ENCODE data around the gene MYEF2. TPM values are rescaled to one million over a fixed set of nuclear protein-coding genes. Genes with fewer than 3 reads are reported as not detected.

MYEF2 gene
- polyA plus RNA-seq, 5 donors: 33.1 to 68.8 (median 60.8) TPM

DNA sequence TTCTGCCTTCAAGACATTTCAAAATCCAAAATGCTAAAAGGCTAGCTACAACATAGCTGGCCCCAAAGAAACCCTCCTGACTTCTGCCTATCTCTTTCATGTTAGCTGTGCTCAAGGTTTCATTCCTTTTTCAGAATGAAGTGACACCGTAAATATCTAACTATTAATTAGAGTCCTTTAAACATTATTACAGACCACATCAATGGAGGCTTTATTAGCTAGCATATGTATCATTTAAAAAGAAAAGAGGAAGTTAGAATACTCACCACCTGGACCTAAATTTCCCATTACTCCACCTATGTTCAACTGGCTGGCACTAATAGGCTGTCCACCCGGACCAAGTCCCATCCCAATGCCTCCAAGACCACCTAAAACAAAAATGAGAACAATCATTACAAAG is 24.6 kb downstream of the MYEF2 start:
- DNase-seq: no peak

DNA sequence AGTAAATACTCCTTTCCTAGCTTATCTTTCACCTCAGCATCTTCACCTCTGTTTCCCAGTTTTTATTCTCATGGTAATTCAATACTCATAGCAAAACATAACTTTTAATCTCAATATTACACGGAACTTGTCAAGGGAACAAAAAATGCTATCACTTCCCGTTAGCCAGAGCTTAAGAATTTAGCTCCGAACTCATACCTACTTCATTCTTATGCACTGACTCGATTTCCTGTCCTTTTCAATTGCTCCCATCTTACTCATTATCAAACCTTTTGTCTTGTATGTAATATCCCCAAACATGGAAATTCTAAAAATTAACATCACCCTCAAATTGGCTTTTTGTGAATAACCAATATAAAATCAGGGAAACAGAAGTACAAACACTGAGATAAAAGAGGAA is 28.2 kb downstream of the MYEF2 start:
- no peak for DNase-seq

DNA sequence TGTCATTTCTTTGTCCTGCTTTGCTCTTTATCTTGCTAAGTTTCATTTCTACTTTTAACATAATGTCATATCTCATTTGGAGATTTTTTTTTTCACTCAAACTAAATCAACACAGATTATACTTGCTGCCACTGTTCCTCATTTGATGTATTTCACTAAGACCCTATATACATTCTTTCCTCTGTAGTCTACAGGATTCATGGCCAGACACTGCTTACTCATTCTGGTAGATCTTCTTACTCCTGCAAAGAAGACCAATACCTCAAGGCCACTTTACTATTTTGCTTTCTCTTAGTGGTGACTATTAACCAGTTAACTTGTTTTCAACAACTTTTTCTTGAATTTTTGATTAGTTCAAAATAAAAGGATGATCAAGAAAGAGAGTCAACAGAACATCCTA is 30.7 kb downstream of the MYEF2 start:
- no peak for DNase-seq

DNA sequence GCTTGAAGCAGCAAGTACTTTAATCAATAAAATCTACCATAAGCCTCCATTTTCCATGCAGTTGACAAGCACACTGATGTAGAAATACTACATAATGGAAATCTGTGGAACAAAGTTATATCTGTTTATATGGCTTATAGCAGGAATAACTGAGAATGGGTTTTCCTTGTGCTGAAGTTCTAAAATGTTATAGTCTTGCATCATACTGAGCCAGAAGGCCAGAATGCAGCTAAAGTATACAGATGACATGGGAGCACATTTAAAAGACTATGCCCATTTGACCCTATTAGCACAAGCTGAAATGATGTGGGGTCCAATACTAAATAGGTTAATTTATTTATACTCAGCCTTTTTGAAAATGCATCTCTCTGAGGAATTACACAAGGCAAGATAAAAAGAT is 32.2 kb downstream of the MYEF2 start:
- no peak for DNase-seq

- DNase-seq: no peak
These were observed 33.2 kb downstream of the MYEF2 start for GRCh38 chr15:48144889-48145288.

DNA sequence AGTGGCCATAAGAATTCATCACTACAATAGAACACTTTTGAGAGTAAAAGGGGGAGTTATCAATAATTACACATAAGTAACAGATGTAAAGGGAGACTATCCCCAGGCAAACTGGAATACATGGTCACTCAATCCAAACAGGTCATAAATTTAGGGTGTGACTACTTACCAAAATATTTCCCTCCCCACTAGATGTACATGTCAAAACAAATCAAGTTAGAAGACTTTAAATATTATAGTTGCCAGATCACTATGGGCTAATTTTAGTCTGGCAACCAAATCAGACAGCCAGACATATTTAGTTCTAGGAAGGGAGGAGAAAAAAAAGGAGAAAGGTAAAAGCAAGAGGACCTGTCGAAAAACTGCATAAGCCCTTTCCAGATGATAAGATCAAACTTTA is 34.2 kb downstream of the MYEF2 start:
- no peak for DNase-seq

DNA sequence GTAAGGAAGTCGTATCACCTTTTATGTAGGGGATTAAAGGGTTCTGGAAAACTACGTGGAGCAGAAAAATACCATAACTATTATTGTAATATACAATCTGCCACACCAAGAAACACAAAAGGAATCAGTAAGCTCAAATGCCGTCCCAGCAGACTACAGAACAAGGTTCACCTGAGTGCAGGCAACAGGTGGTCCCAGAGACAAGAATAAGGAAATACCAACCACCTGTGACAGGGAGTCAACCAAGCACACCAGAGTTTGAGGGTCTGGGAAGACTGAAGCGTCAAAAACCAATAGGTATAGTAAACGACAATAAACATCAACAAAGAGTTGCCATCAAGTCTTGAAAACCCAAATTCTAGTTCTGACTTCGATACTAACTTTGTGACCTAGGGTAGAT is 45.2 kb downstream of the MYEF2 start:
- DNase-seq: no peak

- DNase-seq: no peak
These were observed 46.8 kb downstream of the MYEF2 start for GRCh38 chr15:48131324-48131723.

GRCh38 chr15:48126667-48127355 is 51.3 kb downstream of the MYEF2 start:
- no peak for DNase-seq

DNA sequence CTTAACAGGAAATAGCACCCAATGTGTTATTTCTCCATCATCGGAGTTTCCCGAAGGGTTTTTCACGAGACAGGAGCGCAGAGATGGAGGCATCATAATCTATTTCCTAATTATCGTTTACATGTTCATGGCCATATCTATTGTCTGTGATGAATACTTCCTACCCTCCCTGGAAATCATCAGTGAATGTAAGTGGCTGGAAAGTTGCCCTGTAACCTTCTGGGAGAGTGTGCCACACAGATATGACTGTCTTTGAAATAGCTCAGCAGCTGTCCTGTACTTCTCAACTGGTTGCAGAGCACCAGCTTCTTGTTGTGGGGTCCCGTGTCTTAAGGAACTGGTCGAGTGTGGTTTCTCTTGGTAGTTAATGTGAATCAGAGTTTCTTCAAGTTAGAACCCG is 56.2 kb downstream of the MYEF2 start:
- DNase-seq: no peak

DNA sequence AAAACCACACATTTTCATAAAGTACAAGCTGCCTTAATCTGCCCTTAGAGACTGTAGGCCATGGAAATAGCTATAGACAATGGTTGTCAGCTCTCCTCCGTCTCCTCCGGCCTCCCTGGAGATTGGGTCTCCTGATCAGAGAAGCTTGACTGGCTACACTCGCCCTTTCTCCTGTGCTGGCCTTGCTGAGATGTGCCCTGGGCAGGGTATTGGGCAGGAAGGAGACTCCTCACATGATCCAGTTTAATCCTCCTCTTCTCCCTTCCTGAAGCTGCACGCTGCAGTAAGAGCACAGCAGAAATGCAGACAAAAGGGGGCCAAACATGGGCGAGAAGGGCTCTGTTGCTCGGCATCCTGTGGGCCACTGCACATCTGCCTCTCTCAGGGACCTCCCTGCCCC is 57.4 kb downstream of the MYEF2 start, which contains the start of gene SLC24A5:
Gene SLC24A5, plus strand, starts transcription at position 246 of the 400 bp plus-strand sequence. Its CDS starts 55 bp downstream, at position 301.
- DNase-seq: no peak

GRCh38 chr15:48119277-48119676 is 58.8 kb downstream of the MYEF2 start:
- DNase-seq: no peak

DNA sequence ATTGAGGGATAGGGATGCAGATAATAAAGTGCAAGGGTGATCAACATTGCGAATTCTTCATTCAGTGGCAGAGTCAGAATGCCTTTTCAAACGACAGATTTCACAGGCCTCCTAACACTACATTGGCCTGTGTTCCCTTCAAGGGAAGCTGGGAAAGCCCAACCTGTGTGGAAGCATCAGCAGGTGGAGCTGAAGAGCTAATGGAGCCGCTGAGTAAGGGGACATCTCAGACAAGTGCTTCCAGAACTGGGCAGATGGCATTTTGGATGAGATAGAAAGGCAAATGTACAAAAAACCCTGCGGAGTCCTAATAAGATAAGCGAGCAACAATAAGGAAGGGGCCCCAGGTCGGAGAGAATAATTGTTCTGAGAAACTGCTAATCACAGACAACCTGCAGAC is 65.9 kb downstream of the MYEF2 start:
- no peak for DNase-seq

DNA sequence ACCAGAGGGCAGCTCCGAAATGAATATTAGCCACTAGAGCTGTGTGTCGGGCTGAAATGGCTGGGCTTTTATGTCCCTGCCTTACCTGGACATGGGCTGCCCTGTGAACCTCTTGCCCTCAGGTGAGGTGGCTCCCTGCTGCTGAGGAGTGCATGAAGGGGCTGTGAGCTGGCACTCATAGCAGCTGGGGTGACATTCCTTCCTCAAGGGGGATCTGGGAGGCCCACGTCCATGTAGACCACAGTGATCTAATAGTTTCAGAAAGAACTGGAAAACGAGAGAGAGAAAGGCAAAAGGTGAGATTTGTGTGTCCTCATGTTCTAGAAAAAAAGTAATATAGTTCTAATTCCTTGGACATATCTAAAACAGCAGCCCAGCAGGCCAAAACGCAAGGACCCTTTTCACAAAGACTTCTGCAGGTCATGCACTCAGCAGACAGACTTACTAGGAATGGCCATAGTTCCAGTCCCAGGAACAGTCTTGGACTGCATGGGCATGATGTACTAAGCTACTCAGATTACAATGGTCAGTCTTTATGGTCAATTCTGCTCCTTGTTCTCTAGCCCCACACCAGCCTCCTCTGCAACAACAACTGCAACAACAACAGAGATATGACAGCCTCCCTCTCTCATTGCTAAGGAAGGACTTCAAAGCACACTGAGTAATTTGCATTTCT is 68.1 kb downstream of the MYEF2 start:
- no peak for DNase-seq

GRCh38 chr15:48109212-48109611 is 68.9 kb downstream of the MYEF2 start:
- no peak for DNase-seq

DNA sequence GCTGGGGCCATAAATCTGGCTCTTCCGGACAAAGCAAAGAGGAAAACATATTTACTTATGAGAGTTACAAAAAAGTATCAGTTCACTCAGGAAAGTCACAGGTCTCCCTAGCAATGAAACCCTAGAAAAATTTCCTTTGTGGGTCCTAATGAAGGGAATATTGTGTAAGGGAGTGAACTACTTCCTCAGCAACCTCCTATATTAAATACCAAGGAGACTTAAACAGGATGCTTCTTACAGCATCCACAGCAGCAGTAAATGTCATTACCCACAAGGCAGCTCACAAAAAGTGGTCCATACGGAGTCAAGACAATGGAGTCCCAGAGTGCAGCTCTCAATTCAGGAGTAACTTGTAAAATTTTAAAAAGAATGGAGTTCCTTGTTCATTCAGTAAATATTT is 72.2 kb downstream of the MYEF2 start:
- DNase-seq: no peak

- no peak for DNase-seq
These were observed 74.4 kb downstream of the MYEF2 start for GRCh38 chr15:48103647-48104046.

DNA sequence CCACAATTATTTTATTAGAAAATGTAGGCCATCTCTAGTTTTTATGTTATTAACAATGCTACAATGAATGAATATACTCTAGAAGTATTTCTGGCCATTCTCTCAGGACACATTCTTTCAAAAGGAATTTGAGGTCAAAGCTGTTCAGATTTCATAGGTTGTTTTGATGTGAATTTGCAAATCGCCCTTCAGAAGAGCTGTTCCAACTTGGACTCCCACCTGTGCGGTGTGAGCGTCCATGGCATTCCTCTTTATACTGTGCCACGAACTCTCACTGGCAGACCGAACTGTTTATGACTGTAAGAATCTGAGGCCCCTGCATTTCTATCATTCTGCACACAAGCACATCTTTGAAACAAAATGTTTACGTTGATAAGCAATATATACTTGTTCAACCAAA is 75.9 kb downstream of the MYEF2 start:
- no peak for DNase-seq

DNA sequence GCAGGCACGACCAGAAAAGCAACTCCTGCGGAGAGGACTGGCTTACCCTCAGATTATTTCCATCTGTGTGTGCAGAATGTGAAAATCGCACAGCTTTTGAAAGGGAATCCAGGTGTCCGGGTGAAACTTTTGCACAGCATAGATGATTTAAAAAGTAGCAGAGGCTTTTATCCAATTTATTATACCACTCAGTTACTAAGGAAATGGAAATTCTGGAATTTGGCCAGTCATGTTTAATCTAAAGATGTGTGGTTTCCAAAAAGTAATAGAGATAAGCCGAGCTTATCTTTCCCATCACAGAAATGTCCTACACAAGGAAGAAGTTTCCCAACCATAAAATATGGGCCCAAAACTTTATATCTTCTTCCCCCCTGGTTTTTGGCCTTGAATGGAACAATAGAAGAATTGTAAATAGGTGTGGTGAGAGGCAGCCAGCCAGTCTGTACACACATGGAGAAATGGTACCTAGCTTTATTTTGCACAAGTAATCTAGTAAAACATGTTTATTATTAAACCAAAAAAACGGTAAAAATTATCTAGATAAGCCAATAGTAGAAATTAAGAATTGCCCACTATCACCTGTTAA is 76.6 kb downstream of the MYEF2 start:
- DNase-seq: no peak

- no peak for DNase-seq
These were observed 80.8 kb downstream of the MYEF2 start for GRCh38 chr15:48097264-48097663.

GRCh38 chr15:48096813-48097212 is 81.3 kb downstream of the MYEF2 start:
- DNase-seq: no peak

DNA sequence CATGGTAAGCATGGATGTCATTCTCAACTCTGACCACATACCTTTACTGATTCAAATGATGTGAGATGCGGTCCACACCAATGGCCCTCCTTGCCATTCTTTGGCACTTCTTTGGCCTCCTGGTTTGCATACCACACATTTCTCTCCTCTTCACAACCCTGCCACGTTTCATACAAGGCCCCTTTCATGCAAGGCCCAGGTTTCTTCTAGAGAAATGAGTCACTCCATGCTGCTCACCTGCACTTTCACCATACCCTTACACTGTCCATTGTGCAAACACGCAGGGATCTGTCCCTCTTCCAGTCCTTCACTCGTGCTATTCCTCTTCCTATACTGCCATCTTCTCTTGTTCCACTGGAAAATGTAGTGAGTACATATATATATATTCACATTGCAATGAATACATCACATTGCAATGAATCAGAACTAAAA is 81.7 kb downstream of the MYEF2 start:
- no peak for DNase-seq

DNA sequence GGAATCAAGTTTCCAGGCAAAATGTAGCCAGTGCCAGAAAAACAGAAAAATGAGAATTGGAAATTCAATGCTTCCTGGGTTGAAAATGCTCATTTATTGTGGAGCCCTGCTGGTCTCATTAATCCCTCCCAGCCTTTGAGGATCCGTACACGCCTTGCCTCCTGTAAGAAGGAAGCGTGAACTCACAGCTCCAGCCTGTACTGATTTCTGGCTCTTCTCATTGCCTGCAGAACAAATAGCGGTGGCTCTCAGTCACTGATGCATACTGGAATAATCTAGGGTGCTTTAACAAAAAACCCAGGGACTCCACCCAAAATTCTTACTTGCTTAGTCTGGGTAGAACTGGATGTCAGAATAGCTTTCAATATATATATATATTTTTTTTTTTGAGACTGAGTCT is 86.6 kb downstream of the MYEF2 start:
- DNase-seq: no peak

All from right lung (tissue), 5 donors.